ENCODE data around the gene SNPH.

Gene SNPH

DNA sequence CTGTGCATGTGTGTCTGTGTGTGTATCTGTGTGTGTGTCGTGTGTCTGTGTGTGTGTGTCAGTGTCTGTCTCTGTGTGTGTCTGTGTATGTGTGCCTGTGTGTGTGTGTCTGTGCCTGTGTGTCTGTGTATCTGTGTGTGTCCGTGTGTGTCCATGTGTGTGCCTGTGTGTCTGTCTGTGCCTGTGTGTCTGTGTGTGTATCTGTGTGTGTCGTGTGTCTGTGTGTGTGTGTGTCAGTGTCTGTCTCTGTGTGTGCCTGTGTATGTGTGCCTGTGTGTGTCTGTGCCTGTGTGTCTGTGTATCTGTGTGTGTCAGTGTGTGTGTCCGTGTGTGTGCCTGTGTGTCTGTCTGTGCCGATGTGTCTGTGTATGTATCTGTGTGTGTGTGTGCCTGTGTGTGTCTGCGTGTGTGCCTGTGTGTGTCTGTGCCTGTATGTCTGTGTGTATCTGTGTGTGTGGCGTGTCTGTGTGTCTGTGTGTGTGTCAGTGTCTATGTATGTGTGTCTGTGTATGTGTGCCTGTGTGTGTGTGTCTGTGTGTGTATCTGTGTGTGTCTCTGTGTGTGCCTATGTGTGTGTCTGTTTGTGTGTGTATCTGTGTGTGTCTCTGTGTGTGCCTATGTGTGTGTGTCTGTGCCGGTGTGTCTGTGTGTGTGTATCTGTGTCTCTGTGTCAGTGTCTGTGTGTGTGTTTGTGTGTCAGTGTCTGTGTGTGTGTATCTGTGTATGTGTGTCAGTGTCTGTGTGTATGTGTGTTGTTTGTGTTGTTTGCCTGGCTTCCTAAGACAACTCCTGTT, 11.6 kb downstream of the SNPH start:
- H3K36me3 ChIP-seq: no peaks in the 10 kb centered on the region
- H3K4me1 ChIP-seq: no peaks in the 10 kb centered on the region
- no peaks in the 10 kb centered on the region for H3K9me3 ChIP-seq
- H3K27me3 ChIP-seq: no peaks in the 10 kb centered on the region
- TF ChIP-seq, protein P1, sequence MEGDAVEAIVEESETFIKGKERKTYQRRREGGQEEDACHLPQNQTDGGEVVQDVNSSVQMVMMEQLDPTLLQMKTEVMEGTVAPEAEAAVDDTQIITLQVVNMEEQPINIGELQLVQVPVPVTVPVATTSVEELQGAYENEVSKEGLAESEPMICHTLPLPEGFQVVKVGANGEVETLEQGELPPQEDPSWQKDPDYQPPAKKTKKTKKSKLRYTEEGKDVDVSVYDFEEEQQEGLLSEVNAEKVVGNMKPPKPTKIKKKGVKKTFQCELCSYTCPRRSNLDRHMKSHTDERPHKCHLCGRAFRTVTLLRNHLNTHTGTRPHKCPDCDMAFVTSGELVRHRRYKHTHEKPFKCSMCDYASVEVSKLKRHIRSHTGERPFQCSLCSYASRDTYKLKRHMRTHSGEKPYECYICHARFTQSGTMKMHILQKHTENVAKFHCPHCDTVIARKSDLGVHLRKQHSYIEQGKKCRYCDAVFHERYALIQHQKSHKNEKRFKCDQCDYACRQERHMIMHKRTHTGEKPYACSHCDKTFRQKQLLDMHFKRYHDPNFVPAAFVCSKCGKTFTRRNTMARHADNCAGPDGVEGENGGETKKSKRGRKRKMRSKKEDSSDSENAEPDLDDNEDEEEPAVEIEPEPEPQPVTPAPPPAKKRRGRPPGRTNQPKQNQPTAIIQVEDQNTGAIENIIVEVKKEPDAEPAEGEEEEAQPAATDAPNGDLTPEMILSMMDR (IDR thresholded peaks at IDR 0.05; ENCODE audit: low read depth, low read length): no peak
- no peak overlapping the region for H3K4me3 ChIP-seq (ENCODE audit: low read depth, low read length)
- DNase-seq: no peak

DNA sequence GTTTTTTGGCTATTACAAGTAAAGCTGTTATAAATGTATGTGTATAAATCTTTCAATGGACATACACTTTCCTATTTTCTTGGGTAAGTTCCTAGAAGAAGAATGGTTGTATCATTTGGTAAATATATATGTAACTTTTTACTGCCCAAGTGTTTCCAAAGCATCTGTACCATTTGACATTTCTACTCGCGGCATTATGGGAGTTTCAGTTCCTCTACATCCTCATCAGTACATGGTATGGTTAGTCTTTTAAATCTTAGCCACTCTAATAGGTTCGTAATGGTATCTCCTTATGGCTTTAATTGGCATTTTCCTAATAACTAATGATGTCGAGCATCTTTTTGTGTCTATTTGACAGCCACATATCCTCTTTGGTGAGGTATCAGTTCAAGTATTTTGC, 12.9 kb downstream of the SNPH start:
- Histone ChIP-seq H3K27me3 (no peaks in the 10 kb centered on the region), H3K4me1 (no peaks in the 10 kb centered on the region), H3K9me3 (no peaks in the 10 kb centered on the region), H3K4me3 (ENCODE audit: low read depth, low read length) (no peak overlapping the region), H3K36me3 (no peaks in the 10 kb centered on the region)
- no peak for DNase-seq
- TF ChIP-seq, protein P1 (IDR thresholded peaks at IDR 0.05; ENCODE audit: low read depth, low read length): no peak

DNA sequence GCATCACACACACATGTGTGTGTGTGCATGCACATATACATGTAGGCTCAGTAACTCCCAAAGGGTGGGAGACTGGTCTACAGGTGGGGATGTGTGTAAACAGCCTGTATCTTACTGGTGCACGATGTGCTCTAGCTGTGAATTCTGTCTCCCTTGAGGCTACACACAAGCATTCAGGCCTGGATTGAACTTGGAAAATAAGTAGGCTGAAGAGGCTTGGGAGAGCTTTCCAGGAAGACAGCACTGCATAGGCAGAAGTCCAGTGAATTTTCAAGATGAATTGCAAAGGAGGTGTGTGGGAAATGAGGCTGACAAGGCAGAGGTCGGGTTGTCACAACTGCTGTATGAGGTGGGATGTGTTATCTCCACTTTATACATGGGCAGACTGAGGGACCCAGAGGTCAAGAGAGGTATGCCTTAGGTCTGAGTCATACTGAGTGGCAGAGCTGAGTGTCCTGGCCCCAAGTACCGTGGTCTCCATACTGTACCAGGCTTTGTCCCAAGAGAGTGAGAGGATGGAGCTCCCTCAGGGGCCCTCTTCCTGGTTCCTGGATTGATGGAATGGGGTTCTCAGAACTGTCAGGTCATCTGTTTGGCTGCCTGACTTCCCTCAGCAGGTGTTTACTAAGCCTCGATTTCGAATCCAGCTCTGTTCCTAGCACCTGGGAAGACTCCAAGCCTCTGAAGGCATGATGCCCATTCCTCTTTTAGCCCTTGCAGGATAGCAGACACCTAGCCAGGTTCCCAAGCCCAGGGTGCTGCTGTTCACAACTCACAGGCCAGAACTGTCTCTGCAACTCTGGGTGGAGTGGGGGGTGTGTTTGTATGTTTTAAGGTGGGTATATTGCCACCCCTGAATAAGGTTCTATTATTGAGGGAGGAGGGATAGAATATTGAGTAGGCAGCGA, 14.4 kb downstream of the SNPH start:
- no peak for DNase-seq
- no peak overlapping the region for H3K4me3 ChIP-seq (ENCODE audit: low read depth, low read length)
- no peaks in the 10 kb centered on the region for H3K9me3 ChIP-seq
- no peaks in the 10 kb centered on the region for H3K27me3 ChIP-seq
- H3K4me1 ChIP-seq: no peaks in the 10 kb centered on the region
- TF ChIP-seq, protein P1 (IDR thresholded peaks at IDR 0.05; ENCODE audit: low read depth, low read length): no peak
- no peaks in the 10 kb centered on the region for H3K36me3 ChIP-seq

DNA sequence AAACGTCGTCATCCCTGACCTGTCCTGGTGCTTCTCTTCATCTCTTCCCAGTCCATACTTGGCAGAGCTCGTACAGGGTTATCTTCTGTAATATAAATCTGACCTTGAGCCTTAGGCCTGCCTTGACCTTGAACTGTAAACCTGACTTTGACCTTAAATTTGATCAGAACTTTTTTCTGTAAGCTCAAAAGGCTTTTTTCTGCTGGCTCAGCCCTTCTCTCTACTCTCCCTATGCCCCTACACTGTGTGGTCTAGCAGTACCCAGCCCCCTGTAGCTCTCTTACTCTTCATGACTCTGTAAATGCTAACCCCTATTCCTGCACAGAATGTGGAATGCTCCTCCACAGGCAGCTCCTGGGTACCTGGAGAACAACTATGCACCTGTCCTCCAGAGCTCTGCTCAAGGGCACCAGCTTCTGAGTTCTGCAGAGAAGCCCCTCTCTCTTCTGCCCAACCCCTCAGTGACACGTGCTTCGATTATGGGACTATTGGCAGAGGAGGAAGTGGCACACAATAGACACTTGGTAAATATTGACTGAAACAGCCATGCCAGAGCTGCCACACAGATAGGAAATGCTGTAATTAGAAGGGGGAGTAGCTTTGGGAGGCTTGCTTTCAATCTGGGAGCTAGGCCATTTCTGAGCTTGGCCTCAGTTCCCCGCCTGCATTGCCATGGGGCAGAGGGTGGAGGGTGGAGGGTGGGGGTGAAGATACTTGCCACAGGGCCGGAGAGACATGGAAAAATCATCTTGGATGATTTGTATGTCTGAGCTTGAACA, 15.4 kb downstream of the SNPH start:
- Histone ChIP-seq H3K4me3 (ENCODE audit: low read depth, low read length) (no peak overlapping the region), H3K9me3 (no peaks in the 10 kb centered on the region), H3K36me3 (no peaks in the 10 kb centered on the region), H3K4me1 (no peaks in the 10 kb centered on the region), H3K27me3 (no peaks in the 10 kb centered on the region)
- DNase-seq: no peak
- TF ChIP-seq, protein P1 (IDR thresholded peaks at IDR 0.05; ENCODE audit: low read depth, low read length): no peak

DNA sequence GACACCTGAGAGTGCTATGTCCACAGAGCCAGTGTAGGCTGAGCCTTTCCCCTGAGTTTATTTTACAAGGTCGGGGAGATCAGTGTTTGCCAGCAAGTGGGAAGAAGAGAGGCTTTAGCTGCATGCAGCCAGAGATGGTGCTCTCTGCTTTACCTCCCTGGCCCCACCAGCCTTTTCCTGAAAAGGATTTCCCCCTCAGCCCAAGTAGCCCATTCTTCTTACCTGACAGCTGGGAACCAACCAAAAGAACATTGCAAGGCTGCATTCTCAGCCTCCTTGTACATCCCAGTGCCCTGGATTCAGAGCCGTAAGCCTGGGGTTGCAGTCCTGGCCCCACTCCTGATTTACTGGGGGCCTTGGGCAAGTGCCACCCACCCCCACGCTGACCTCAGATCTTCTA, 16.9 kb downstream of the SNPH start:
- no peaks in the 10 kb centered on the region for H3K36me3 ChIP-seq
- no peaks in the 10 kb centered on the region for H3K4me1 ChIP-seq
- H3K27me3 ChIP-seq: no peaks in the 10 kb centered on the region

More for the DNA sequence above, 16.9 kb downstream of the SNPH start:
- Histone ChIP-seq H3K9me3 (no peaks in the 10 kb centered on the region), H3K4me3 (ENCODE audit: low read depth, low read length) (no peak overlapping the region)
- TF ChIP-seq, protein P1 (IDR thresholded peaks at IDR 0.05; ENCODE audit: low read depth, low read length): no peak
- DNase-seq: no peak
